ENCODE results near the gene TACR1. TPM values are rescaled to one million over a fixed set of nuclear protein-coding genes. Genes with fewer than 3 reads are reported as not detected.

The TACR1 gene
- total RNA-seq, 1 experiment from 2014 or later = not detected

GRCh38 chr2:75022516-75022915 is 176.8 kb downstream of the TACR1 start (continued):
- TF ChIP-seq MAX (IDR thresholded peaks at IDR 0.05) (no peak), FOSL1 (IDR thresholded peaks at IDR 0.05; ENCODE audit: low read depth) (no peak)

- Histone ChIP-seq H3K4me3 (replicated peaks in 1 of 2; ENCODE audit: low read depth in 1 of 2, low read length in 2 of 2) (no peak overlapping the region), H3K9ac (ENCODE audit: low read length) (no peak overlapping the region), H3K9me2 (ENCODE audit: insufficient read depth) (no peaks in the 10 kb centered on the region), H3K4me1 (ENCODE audit: control insufficient read depth in 1 of 2, insufficient read depth in 2 of 2, low read length in 2 of 2) (no peaks in the 10 kb centered on the region), H3K27ac (ENCODE audit: low read depth, low read length) (no peak overlapping the region), H2AFZ (ENCODE audit: low read depth, low read length, poor library complexity, severe bottlenecking) (no peak overlapping the region), H3K79me2 (ENCODE audit: insufficient read depth, low read length) (no peaks in the 10 kb centered on the region), H3K4me2 (ENCODE audit: low read length) (no peak overlapping the region), H3K9me3 (ENCODE audit: control insufficient read depth in 1 of 2, insufficient read depth in 1 of 2, low read depth in 1 of 2, low read length in 2 of 2) (no peaks in the 10 kb centered on the region), H4K20me1 (ENCODE audit: insufficient read depth) (no peaks in the 10 kb centered on the region), H3K27me3 (ENCODE audit: insufficient read depth, low read length) (no peaks in the 10 kb centered on the region), H3K36me3 (ENCODE audit: control insufficient read depth in 1 of 2, insufficient read depth in 2 of 2, low read length in 2 of 2) (no peaks in the 10 kb centered on the region)
- intact Hi-C loops (cut with micrococcal nuclease) = no loop called here
- DNase-seq (ENCODE audit: low read depth, low spot score) = no peak
- BruUV-seq (replicated peaks) = no TSS peak
- no peak for ATAC-seq
- CTCF ChIA-PET = interaction anchor here (1.2 kb wide), 1 partner anchor 16 kb away, joined by 3 read pairs; no protein-coding TSS in a partner anchor
- TF ChIP-seq SIN3A (IDR thresholded peaks at IDR 0.05; ENCODE audit: low read depth) (no peak), CTCF (IDR thresholded peaks at IDR 0.05 in 2 of 3, conservative IDR thresholded peaks at IDR 0.05 in 1 of 3; ENCODE audit: borderline replicate concordance in 1 of 3, insufficient read depth in 1 of 3, low read depth in 2 of 3, low read length in 2 of 3) (no peak), SP1 (IDR thresholded peaks at IDR 0.05; ENCODE audit: low read depth) (no peak), MAX (IDR thresholded peaks at IDR 0.05) (no peak), POLR2A (IDR thresholded peaks at IDR 0.05; ENCODE audit: borderline replicate concordance, extremely low read depth, insufficient read depth, insufficient read length) (no peak), EZH2phosphoT487 (IDR thresholded peaks at IDR 0.05; ENCODE audit: borderline replicate concordance) (no peak), TCF7L2 (IDR thresholded peaks at IDR 0.05; ENCODE audit: borderline replicate concordance, extremely low read depth, insufficient read depth, insufficient read length) (no peak), RAD21 (IDR thresholded peaks at IDR 0.05; ENCODE audit: low read depth) (no peak), CBX3 (IDR thresholded peaks at IDR 0.05; ENCODE audit: low read depth) (no peak), ZNF274 (IDR thresholded peaks at IDR 0.05; ENCODE audit: low read depth, low read length) (no peak), SRF (IDR thresholded peaks at IDR 0.05; ENCODE audit: low read depth) (no peak), ELF1 (IDR thresholded peaks at IDR 0.05; ENCODE audit: borderline replicate concordance, low read depth) (no peak)
- RAD21 ChIA-PET (ENCODE audit: low non-redundant PET in 1 of 2, low total read pairs in 2 of 2, uncharacterized antibody in 2 of 2, unreplicated experiment in 2 of 2) = no interaction called here
- POLR2A ChIA-PET = no interaction called here
These were observed 177.6 kb downstream of the TACR1 start for GRCh38 chr2:75021672-75022071.

Measured in HCT116 (cell line).